H1 (cell line): ENCODE results near the gene GSDMA. TPM values are rescaled to one million over a fixed set of nuclear protein-coding genes. Genes with fewer than 3 reads are reported as not detected.

Source experiments
- CTCF ChIA-PET: fragments of 300-600 bp; sonication (Branson Sonifier 250); formaldehyde crosslinking; loops from one replicate; lab custom pipeline; 2021; ENCODE audit not compliant: partially characterized antibody; lab: Charles Lee
- POLR2A ChIA-PET: fragments of 300-600 bp; sonication (Branson Sonifier 250); formaldehyde crosslinking; loops from one replicate; lab custom pipeline; 2021; ENCODE audit warnings: inconsistent platforms; ENCODE audit not compliant: partially characterized antibody; lab: Charles Lee
- DNase-seq, 2 experiments: peaks; one replicate each; pipeline versions ENCODE4 v3.0.0 to v3.0.0-alpha.2; 2010 to 2022; ENCODE audit warnings: low spot score in 2 of 2, low read depth in 1 of 2, mixed read lengths in 1 of 2
- FAIRE-seq: peaks from 2 replicates; lab custom pipeline; 2011; peaks lifted over from hg19 to GRCh38; lab: Jason Lieb, UNC
- H2AFZ ChIP-seq: 2 replicates; pipeline ENCODE4 v1.8.1; 2012; ENCODE audit warnings: low read length, inconsistent platforms
- H2AK5ac ChIP-seq: 2 replicates; pipeline ENCODE4 v1.6.1; 2013; ENCODE audit warnings: low read depth, low read length
- H2BK120ac ChIP-seq: replicated peaks from 2 replicates; pipeline ENCODE3; 2013; ENCODE audit warnings: low read depth, low read length, inconsistent platforms
- H2BK12ac ChIP-seq: 2 replicates; pipeline ENCODE4 v1.6.1; 2013; ENCODE audit warnings: low read depth, low read length
- H2BK15ac ChIP-seq: 2 replicates; pipeline ENCODE4 v1.6.1; 2013; ENCODE audit warnings: low read length
- H2BK20ac ChIP-seq: 2 replicates; pipeline ENCODE4 v1.6.1; 2013; ENCODE audit warnings: low read length
- H2BK5ac ChIP-seq: 2 replicates; pipeline ENCODE4 v1.6.1; 2013; ENCODE audit warnings: low read depth, low read length
- H3K14ac ChIP-seq: 2 replicates; pipeline ENCODE4 v1.6.1; 2013; ENCODE audit warnings: inconsistent platforms; ENCODE audit not compliant: insufficient read length
- H3K18ac ChIP-seq: 2 replicates; pipeline ENCODE4 v1.6.1; 2013; ENCODE audit warnings: low read length; ENCODE audit errors: extremely low read depth
- H3K23ac ChIP-seq: 2 replicates; pipeline ENCODE4 v1.6.1; 2013; ENCODE audit warnings: inconsistent platforms; ENCODE audit not compliant: insufficient read length
- H3K23me2 ChIP-seq: 2 replicates; pipeline ENCODE4 v1.6.1; 2013; ENCODE audit warnings: low read depth, low read length
- H3K27ac ChIP-seq: 2 replicates; pipeline ENCODE4 v1.6.1; 2011; ENCODE audit warnings: low read depth, low read length, inconsistent platforms
- H3K27me3 ChIP-seq, 4 experiments: replicated peaks in 1 of 4; 1 replicate in 1 of 4; 2 replicates in 3 of 4; pipeline versions ENCODE4 v1.6.1 to v1.8.1; 2011 to 2013; ENCODE audit warnings: low read length in 3 of 4, mild to moderate bottlenecking in 3 of 4, inconsistent platforms in 2 of 4, mixed read lengths in 2 of 4, moderate library complexity in 1 of 4; ENCODE audit not compliant: control insufficient read depth in 3 of 4, insufficient read depth in 3 of 4; ENCODE audit errors: extremely low read depth in 1 of 4
- H3K36me3 ChIP-seq, 4 experiments: 2 replicates each; pipeline versions ENCODE4 v1.6.1 to v1.8.1; 2011 to 2013; ENCODE audit warnings: mild to moderate bottlenecking in 4 of 4, low read length in 3 of 4, moderate library complexity in 2 of 4, control low read depth in 1 of 4, inconsistent platforms in 1 of 4; ENCODE audit not compliant: insufficient read depth in 4 of 4, control insufficient read depth in 2 of 4
- H3K4ac ChIP-seq: replicated peaks from 2 replicates; pipeline ENCODE3; 2013; ENCODE audit warnings: low read length, low read depth, mixed read lengths, inconsistent platforms; ENCODE audit not compliant: insufficient read length
- H3K4me1 ChIP-seq, 4 experiments: replicated peaks in 1 of 4; 1 replicate in 1 of 4; 2 replicates in 3 of 4; pipeline versions ENCODE4 v1.6.1 to v1.8.1; 2011 to 2013; ENCODE audit warnings: low read length in 3 of 4, inconsistent platforms in 2 of 4, mixed read lengths in 1 of 4; ENCODE audit not compliant: insufficient read depth in 4 of 4, control insufficient read depth in 3 of 4
- H3K4me2 ChIP-seq, 2 experiments: 2 replicates each; pipeline versions ENCODE4 v1.6.1 to v1.8.1; 2011 to 2013; ENCODE audit warnings: low read depth in 2 of 2, low read length in 2 of 2, control low read depth in 1 of 2, inconsistent platforms in 1 of 2, mild to moderate bottlenecking in 1 of 2; ENCODE audit not compliant: insufficient read depth in 1 of 2
- H3K4me3 ChIP-seq, 4 experiments: fragments of 200-600, 300-600 bp in 1 of 4; sonication (generic), shearing (Covaris generic), sonication (Bioruptor Twin) in 1 of 4; 2 replicates each; pipeline versions ENCODE4 v1.5.1 to v1.8.1; 2011 to 2016; ENCODE audit warnings: low read length in 4 of 4, low read depth in 3 of 4, control low read depth in 2 of 4, inconsistent platforms in 2 of 4, mild to moderate bottlenecking in 2 of 4, mixed read lengths in 1 of 4, moderate library complexity in 1 of 4; ENCODE audit not compliant: insufficient read depth in 2 of 4; ENCODE audit errors: extremely low read depth in 1 of 4
- H3K56ac ChIP-seq: replicated peaks from 2 replicates; pipeline ENCODE3; 2013; ENCODE audit warnings: low read depth, mild to moderate bottlenecking, mixed read lengths, low read length, inconsistent platforms; ENCODE audit not compliant: insufficient read length
- H3K79me1 ChIP-seq: 2 replicates; pipeline ENCODE4 v1.6.1; 2013; ENCODE audit warnings: low read depth, low read length, control low read depth
- H3K79me2 ChIP-seq, 2 experiments: 2 replicates each; pipeline versions ENCODE4 v1.6.1 to v1.8.1; 2012 to 2013; ENCODE audit warnings: low read length in 2 of 2, mild to moderate bottlenecking in 2 of 2, inconsistent platforms in 1 of 2; ENCODE audit not compliant: insufficient read depth in 2 of 2, control insufficient read depth in 1 of 2
- H3K9ac ChIP-seq, 4 experiments: replicated peaks in 1 of 4; 1 replicate in 1 of 4; 2 replicates in 3 of 4; pipeline versions ENCODE4 v1.6.1 to v1.8.1; 2011 to 2013; ENCODE audit warnings: low read depth in 3 of 4, low read length in 3 of 4, control low read depth in 2 of 4, mild to moderate bottlenecking in 2 of 4, moderate library complexity in 2 of 4, inconsistent platforms in 1 of 4; ENCODE audit errors: extremely low read depth in 1 of 4
- H3K9me3 ChIP-seq, 2 experiments: 2 replicates each; pipeline versions ENCODE4 v1.6.1 to v1.8.1; 2012 to 2013; ENCODE audit warnings: mild to moderate bottlenecking in 2 of 2, moderate library complexity in 2 of 2, control low read depth in 1 of 2, inconsistent platforms in 1 of 2, low read depth in 1 of 2, low read length in 1 of 2, mixed read lengths in 1 of 2; ENCODE audit not compliant: insufficient read depth in 2 of 2
- H4K20me1 ChIP-seq, 2 experiments: replicated peaks in 1 of 2; 2 replicates each; pipeline versions ENCODE3 to v1.8.1; 2011 to 2013; ENCODE audit warnings: inconsistent platforms in 2 of 2, low read length in 2 of 2, mild to moderate bottlenecking in 1 of 2; ENCODE audit not compliant: insufficient read depth in 2 of 2, control insufficient read depth in 1 of 2
- H4K5ac ChIP-seq: 2 replicates; pipeline ENCODE4 v1.6.1; 2013; ENCODE audit warnings: low read length, low read depth, mixed read lengths, inconsistent platforms; ENCODE audit not compliant: insufficient read length
- H4K8ac ChIP-seq: 2 replicates; pipeline ENCODE4 v1.8.0; 2013; ENCODE audit warnings: mild to moderate bottlenecking, moderate library complexity, low read length, inconsistent platforms; ENCODE audit not compliant: insufficient read depth; ENCODE audit errors: extremely low read depth
- H4K91ac ChIP-seq: replicated peaks from 2 replicates; pipeline ENCODE3; 2013; ENCODE audit warnings: low read length, mixed read lengths, inconsistent platforms; ENCODE audit not compliant: insufficient read length
- BRCA1 ChIP-seq: IDR thresholded peaks from 2 replicates; pipeline ENCODE4 v1.6.1; 2012; ENCODE audit warnings: low read depth, low read length, improper control_type of control experiment
- RNF2 ChIP-seq: fragments of 200-900, 300-1000 bp; sonication (generic); IDR thresholded peaks from 2 replicates; pipeline ENCODE4 v1.7.1; 2016; ENCODE audit warnings: borderline replicate concordance, low read depth, mild to moderate bottlenecking, antibody characterized with exemption, low read length; ENCODE audit not compliant: poor library complexity, severe bottlenecking; ENCODE audit errors: missing control alignments
- WGBS, 2 experiments: shearing (Covaris generic) in 1 of 2; methylation state at CpG; one replicate each; pipeline versions ENCODE4 v1.1.6 to v1.1.7; 2013 to 2015; ENCODE audit warnings: low lambda C conversion rate in 2 of 2, mixed read lengths in 2 of 2, inconsistent platforms in 1 of 2, low coverage in 1 of 2, missing lambda C conversion rate in 1 of 2; ENCODE audit not compliant: insufficient replicate concordance in 2 of 2, insufficient coverage in 1 of 2, insufficient read length in 1 of 2; ENCODE audit errors: extremely low coverage in 1 of 2, missing lambda C conversion rate in 1 of 2; 5-methylcytosine and 5-hydroxymethylcytosine counted together
- polyA plus RNA-seq, 7 experiments: library from polyadenylated mRNA; depleted of rRNA in 3 of 7; stranded (reverse) in 5 of 7; unstranded in 2 of 7; fragments of >200 nt in 5 of 7; fragments of 200-250 nt in 2 of 7; gene quantifications; 1 replicate in 5 of 7; 2 replicates in 1 of 7; 4 replicates in 1 of 7; pipeline versions ENCODE4 v1.2.1 to v1.2.3, GENCODE V29; 2011 to 2013; ENCODE audit warnings: missing spikeins in 2 of 7, mixed read lengths in 2 of 7
- total RNA-seq: library from RNA; stranded (reverse); fragmentation: NEBNext Ultra II Directional; extraction: Animal tissue kit (Norgen Biotek cat#: 25700); gene quantifications from 2 replicates; pipeline ENCODE4 v1.2.1, GENCODE V29; 2021
- TF ChIP-seq, protein P1 (sequence below), 3 experiments: IDR thresholded peaks; 1 replicate in 2 of 3; 2 replicates in 1 of 3; pipeline versions ENCODE4 v1.5.1 to v1.6.1; 2011; ENCODE audit warnings: low read length in 3 of 3, mild to moderate bottlenecking in 3 of 3, inconsistent platforms in 2 of 3, low read depth in 1 of 3, moderate library complexity in 1 of 3; ENCODE audit not compliant: insufficient read depth in 1 of 3; ENCODE audit errors: control extremely low read depth in 1 of 3

The GSDMA gene
- total and polyA plus RNA-seq, 2 of the 8 experiments (the other 6 are each of a cell fraction or from before 2014, with no cell fraction given): 0.03 TPM; not detected in 1

DNA sequence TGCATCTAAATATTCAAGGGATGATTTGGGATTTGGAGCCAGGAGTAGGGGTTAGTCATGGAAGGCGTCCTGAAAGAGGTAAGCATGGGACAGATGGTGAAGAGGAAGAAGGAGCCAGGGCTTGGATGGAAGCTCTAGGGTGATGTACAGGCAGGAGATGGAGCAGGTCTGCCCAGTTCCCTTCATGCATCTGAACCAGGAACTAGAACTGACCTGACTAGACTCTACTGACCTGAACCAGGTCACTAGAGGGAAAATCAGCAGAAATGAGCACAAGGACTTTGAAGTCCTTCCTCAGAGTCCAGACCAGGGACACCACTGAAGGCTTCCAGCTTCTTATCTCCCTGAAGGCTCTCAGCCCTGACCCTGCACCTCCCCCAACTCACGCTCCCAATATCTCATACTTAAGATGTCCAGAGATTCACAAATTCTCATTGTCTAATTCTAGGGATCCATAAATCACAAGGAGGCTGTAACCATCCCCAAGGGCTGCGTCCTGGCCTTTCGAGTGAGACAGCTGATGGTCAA is 8.3 kb downstream of the GSDMA start:
- Histone ChIP-seq H3K18ac (no peak overlapping the region), H4K91ac (no peak overlapping the region), H2BK120ac (no peak overlapping the region), H3K4me3 (no peak overlapping the region), H3K23ac (no peak overlapping the region), H3K4me2 (no peak overlapping the region), H4K8ac (no peak overlapping the region), H2AFZ (no peak overlapping the region), H2BK15ac (no peak overlapping the region), H4K5ac (no peak overlapping the region), H2BK5ac (no peak overlapping the region), H4K20me1 (no peaks in the 10 kb centered on the region), H3K23me2 (no peaks in the 10 kb centered on the region), H3K27me3 (peaks cover 0 to 3% (median 1%) of the 10 kb centered on the region in 4 experiments; a peak in 3 of 7 replicates), H3K4ac (no peak overlapping the region), H3K56ac (no peak overlapping the region), H2BK20ac (no peak overlapping the region), H3K27ac (no peak overlapping the region), H2BK12ac (no peak overlapping the region), H3K79me2 (no peaks in the 10 kb centered on the region), H2AK5ac (no peak overlapping the region), H3K14ac (no peak overlapping the region), H3K9me3 (no peaks in the 10 kb centered on the region), H3K4me1 (no peaks in the 10 kb centered on the region), H3K36me3 (no peaks in the 10 kb centered on the region), H3K79me1 (no peaks in the 10 kb centered on the region), H3K9ac (no peak overlapping the region)
- DNase-seq (no peak), FAIRE-seq (no peak)
- ChIA-PET CTCF (interaction anchor here (0.6 to 11.9 kb wide), 5 partner anchors 9 to 191 kb away, joined by 3 to 96 read pairs (median 4); partner anchors contain the start of genes GSDMA and PSMD3), POLR2A (interaction anchor here (0.7 to 2.0 kb wide), 2 partner anchors 9 to 12 kb away, joined by 3 to 7 read pairs; partner anchors contain the start of gene PSMD3)
- 96% methylated on average over 4 of the region's 4 CpGs; no CpG with 5 or more reads in 1 of the 2 experiments for WGBS, 2 experiments
- TF ChIP-seq, protein P1, sequence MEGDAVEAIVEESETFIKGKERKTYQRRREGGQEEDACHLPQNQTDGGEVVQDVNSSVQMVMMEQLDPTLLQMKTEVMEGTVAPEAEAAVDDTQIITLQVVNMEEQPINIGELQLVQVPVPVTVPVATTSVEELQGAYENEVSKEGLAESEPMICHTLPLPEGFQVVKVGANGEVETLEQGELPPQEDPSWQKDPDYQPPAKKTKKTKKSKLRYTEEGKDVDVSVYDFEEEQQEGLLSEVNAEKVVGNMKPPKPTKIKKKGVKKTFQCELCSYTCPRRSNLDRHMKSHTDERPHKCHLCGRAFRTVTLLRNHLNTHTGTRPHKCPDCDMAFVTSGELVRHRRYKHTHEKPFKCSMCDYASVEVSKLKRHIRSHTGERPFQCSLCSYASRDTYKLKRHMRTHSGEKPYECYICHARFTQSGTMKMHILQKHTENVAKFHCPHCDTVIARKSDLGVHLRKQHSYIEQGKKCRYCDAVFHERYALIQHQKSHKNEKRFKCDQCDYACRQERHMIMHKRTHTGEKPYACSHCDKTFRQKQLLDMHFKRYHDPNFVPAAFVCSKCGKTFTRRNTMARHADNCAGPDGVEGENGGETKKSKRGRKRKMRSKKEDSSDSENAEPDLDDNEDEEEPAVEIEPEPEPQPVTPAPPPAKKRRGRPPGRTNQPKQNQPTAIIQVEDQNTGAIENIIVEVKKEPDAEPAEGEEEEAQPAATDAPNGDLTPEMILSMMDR (IDR thresholded peaks at IDR 0.05; ENCODE audit: control extremely low read depth in 1 of 3, insufficient read depth in 1 of 3, low read depth in 1 of 3, low read length in 3 of 3): no peak
- TF ChIP-seq BRCA1: no peak
- TF ChIP-seq RNF2: no peak
